NCI-H2227 (cell line): ENCODE results near the gene OR2M7.
"Not testable (repeated sequence)": the region's sequence is repeated elsewhere in the genome, so short reads cannot be mapped to it uniquely, and the experiment has no call there.

ENCODE experiments used
- DNase-seq: peaks from one replicate; lab custom pipeline; 2025; ENCODE audit not compliant: unreplicated experiment; lab: John Stamatoyannopoulos, UW

Gene OR2M7

GRCh38 chr1:248324468-248324867, at the start of gene OR2M7:
Gene OR2M7, minus strand, starts transcription at chr1:248324568. Its CDS starts 0 bp downstream, at chr1:248324568.
- DNase-seq = no peak

DNA sequence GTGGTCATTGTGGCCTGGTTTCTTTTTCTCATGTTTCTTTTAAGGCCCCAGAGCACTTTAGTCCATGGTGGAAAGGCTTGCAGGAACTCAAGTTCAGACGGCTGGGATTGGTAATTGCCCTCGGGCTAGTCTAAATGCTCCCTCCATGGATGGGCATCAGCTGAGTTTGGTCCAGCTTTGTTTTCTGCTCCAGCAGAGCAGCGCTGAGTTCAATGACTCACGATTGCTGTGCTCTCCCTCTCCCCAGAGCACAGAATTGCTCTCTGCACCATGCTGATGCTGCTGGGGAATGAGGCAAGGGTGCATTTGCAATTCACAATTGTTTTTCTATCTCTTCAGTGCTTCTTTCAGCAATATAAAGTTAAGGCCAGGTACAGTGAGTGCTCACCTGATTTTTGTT, 49.4 kb upstream of the OR2M7 start:
- no peak for DNase-seq

DNA sequence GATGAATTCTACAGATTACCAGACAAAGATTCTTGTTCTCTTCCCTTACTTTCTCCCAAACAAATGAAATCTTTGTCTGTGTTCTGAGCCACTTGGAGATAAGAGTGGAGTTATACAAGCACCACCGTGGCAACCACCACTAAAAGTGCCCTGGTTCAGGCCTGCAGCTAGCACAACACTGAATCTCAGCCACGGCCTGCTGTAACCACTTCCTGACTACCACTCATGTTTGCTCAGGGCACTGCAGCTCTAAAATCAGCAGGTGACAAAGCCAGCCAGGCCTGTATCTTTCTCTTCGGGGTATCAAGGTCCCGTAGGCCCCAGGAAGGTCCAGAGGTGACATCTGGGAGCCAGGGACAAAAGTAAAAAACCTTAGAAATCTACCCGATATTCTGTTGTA, 48.0 kb upstream of the OR2M7 start:
- DNase-seq = no peak

GRCh38 chr1:248366609-248367008, 42.2 kb upstream of the OR2M7 start:
- no peak for DNase-seq

DNA sequence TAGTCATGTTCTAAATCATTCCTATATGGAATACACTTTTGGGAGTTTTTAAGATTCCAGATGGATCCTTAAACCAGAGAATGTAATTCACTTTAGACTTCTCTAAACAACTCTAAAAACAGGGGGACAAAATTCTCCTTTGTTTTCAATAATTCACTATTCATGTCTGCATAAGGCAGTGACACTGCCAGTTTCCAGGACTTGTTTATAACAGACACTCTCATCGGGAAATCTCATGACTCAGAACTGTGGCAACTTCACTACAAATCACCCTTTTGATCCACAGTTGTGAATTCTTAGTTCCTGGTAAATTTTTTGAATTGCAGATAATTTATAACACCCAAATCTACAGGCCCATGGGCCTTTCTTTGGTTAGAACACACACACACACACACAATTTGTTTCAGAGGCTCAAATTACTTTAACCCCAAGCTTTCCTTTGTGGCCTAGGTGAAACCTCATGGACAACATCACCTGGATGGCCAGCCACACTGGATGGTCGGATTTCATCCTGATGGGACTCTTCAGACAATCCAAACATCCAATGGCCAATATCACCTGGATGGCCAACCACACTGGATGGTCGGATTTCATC, 36.9 kb upstream of the OR2M7 start, which contains the start of gene OR2T4:
OR2T4 (plus strand) TSS at position 545 of the 595 bp plus-strand sequence; CDS start at position 545, 0 bp downstream.
- no peak for DNase-seq

DNA sequence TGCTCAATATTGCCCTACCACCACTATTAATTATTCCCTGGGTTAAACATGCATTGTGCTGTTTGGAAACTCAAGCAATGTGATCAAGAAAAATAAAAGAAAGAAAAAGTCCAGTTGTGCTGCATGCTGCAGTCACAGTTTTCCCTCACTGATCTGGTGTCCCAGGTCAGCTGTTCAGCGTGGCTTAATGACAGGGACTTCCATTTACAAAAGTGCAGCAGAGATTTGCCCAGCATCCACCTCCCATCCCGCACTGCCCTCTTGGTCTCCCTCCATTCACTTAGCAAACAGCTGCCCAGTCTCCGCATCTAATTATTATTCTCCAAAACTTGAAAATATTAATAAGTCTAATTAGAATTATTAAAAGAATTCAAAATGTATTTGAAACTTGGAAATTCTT, 35.0 kb upstream of the OR2M7 start:
- no peak for DNase-seq

- DNase-seq = no peak
Measured at GRCh38 chr1:248348475-248348874, 24.1 kb upstream of the OR2M7 start, which contains the start of gene OR14C36. Gene OR14C36, plus strand, starts transcription at chr1:248348775. Its CDS starts 0 bp downstream, at chr1:248348775.

GRCh38 chr1:248343451-248343850, 19.1 kb upstream of the OR2M7 start:
- no peak for DNase-seq

GRCh38 chr1:248316796-248317195, 7.6 kb downstream of the OR2M7 start:
- DNase-seq = no peak

DNA sequence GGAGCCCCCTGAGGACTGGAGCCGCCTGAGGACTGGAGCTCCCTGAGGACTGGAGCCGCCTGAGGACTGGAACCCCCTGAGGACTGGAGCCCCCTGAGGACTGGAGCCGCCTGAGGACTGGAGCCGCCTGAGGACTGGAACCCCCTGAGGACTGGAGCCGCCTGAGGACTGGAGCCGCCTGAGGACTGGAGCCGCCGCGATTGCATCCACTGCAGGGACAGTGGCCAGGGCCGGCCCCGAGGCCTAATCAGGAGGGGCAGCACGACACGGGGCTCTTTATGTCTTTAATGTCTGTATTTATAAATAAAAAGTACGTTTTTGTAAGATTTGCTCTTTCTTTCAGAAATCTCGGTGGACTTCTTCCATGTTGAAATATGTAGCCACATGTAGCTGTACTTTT, 17.6 kb downstream of the OR2M7 start:
- DNase-seq = not testable (repeated sequence)

- DNase-seq = no peak
Measured at GRCh38 chr1:248306103-248306502, 18.3 kb downstream of the OR2M7 start.

DNA sequence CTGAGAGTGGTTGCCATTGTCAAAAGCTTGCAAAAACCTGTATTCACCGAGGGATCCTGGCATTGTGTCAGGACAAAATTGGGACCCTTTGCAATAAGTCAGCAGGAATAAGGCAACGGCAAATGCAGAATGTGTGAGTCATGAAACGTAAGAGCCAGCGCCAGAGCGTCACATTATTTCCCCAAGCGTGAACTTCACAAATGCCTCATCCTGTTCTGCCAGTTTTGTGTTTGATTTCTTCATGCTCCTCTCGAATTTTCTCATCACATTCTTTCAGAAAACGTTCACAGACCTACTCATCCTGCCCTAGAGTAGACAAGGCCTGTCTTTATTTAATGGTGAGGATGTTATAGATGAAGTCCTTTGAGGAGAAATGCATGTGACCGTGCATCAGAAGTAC, 18.7 kb downstream of the OR2M7 start:
- DNase-seq = not testable (repeated sequence)

GRCh38 chr1:248303324-248303723, 21.0 kb downstream of the OR2M7 start, which contains the start of gene OR2T12:
Gene OR2T12, minus strand, starts transcription at chr1:248303424. Its CDS starts 7,846 bp downstream, at chr1:248295578.
- no peak for DNase-seq

DNA sequence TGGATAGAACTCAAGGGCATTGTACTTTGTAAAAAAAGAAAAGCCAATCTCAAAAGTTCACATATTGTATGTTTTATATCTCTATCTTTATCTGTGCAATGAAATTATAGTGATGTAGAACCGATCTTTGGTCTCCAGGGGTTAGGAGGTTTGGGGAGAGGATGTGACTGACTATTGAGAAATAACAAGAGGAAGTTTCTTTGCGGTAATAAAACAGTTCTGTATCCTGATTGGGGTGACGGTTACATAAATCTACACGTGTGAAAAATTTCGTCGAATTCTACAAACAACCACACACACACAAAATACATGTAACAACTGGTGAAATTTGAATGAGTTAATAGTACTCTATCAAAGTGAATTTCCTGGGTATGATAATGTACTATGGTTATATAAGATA, 36.0 kb downstream of the OR2M7 start:
- no peak for DNase-seq

GRCh38 chr1:248277876-248278275, 46.5 kb downstream of the OR2M7 start, which contains the start of gene OR2T33:
Gene OR2T33, minus strand, starts transcription at chr1:248277976. Its CDS starts 4,162 bp downstream, at chr1:248273814.
- DNase-seq = no peak
